Aorta (tissue), 4 donors: ENCODE results near the gene C12orf76. TPM values are rescaled to one million over a fixed set of nuclear protein-coding genes. Genes with fewer than 3 reads are reported as not detected.

ENCODE experiments used
- polyA plus RNA-seq, 2 donors: library from polyadenylated mRNA; stranded (reverse); fragments of 200-250 nt; gene quantifications; one replicate each; pipeline ENCODE4 v1.2.3, GENCODE V29; 2013
- total RNA-seq, 2 donors: library from RNA; stranded (reverse); fragmentation: NEBNext Ultra II Directional; extraction: Animal tissue kit (Norgen Biotek cat#: 25700); gene quantifications; one replicate each; pipeline ENCODE4 v1.2.1, GENCODE V29; 2021
- donor health status: healthy with polysubstance abuse.
- donor health status: Bipolar disorder and iron deficiency.
- donor health status: DM: no; HTN: no; CAD: no.
- donor health status: DM: yes; HTN: yes; CAD: no.

C12orf76 gene
- total and polyA plus RNA-seq, 4 donors: 10.5 to 18.4 (median 17.9) TPM

Other genes with a start within 250 kb of the C12orf76 start
- 1 to 10 TPM; 2.5 to 3.9 TPM for gene TRPV4, start 215.1 kb downstream of the C12orf76 start, total RNA-seq
- 1 to 10 TPM in 1 of 2 donors, under 1 TPM in 1; 0.08 to 1.3 TPM for gene TRPV4, start 215.1 kb downstream of the C12orf76 start, polyA plus RNA-seq
- 10 to 100 TPM; 38.4 to 38.6 TPM for gene GLTP, start 168.0 kb downstream of the C12orf76 start, total RNA-seq
- gene GLTP, start 168.0 kb downstream of the C12orf76 start, polyA plus RNA-seq: 10 to 100 TPM; 25.4 to 31.7 TPM
- 10 to 100 TPM in 1 of 2 donors, 1 to 10 TPM in 1; 9.8 to 21.1 TPM for gene TCHP, start 148.2 kb downstream of the C12orf76 start, total RNA-seq
- gene TCHP, start 148.2 kb downstream of the C12orf76 start, polyA plus RNA-seq: 10 to 100 TPM in 1 of 2 donors, 1 to 10 TPM in 1; 4.3 to 14.6 TPM
- 10 to 100 TPM; 54.3 to 78.0 TPM for gene GIT2, start 52.2 kb downstream of the C12orf76 start, total RNA-seq
- gene GIT2, start 52.2 kb downstream of the C12orf76 start, polyA plus RNA-seq: 10 to 100 TPM in 1 of 2 donors, 1 to 10 TPM in 1; 9.3 to 24.8 TPM
- gene ANKRD13A, start 49.1 kb downstream of the C12orf76 start, total RNA-seq: 10 to 100 TPM; 50.0 to 61.9 TPM
- 10 to 100 TPM; 16.5 to 24.7 TPM for gene ANKRD13A, start 49.1 kb downstream of the C12orf76 start, polyA plus RNA-seq
- 10 to 100 TPM; 11.4 to 14.1 TPM for gene IFT81, start 75.8 kb upstream of the C12orf76 start, total RNA-seq
- 10 to 100 TPM in 1 of 2 donors, 1 to 10 TPM in 1; 7.9 to 14.2 TPM for gene IFT81, start 75.8 kb upstream of the C12orf76 start, polyA plus RNA-seq
- 100 to 1,000 TPM; 231 to 285 TPM for gene ATP2A2, start 232.7 kb upstream of the C12orf76 start, total RNA-seq
- gene ATP2A2, start 232.7 kb upstream of the C12orf76 start, polyA plus RNA-seq: 100 to 1,000 TPM in 1 of 2 donors, 10 to 100 TPM in 1; 41.3 to 104 TPM